Measurements from ENCODE around the gene ABCC4. TPM values are rescaled to one million over a fixed set of nuclear protein-coding genes. Genes with fewer than 3 reads are reported as not detected.
"Not testable (repeated sequence)": the region's sequence is repeated elsewhere in the genome, so short reads cannot be mapped to it uniquely, and the experiment has no call there.

Gene ABCC4
- total RNA-seq, 5 donors from 2014 or later (not counting 1 experiment from before 2014, with no cell fraction given), result 8.9 to 12.5 (median 9.5) TPM

- ATAC-seq (replicated peaks in 1 of 4), result no peak
- no peak overlapping the region for H3K27ac ChIP-seq (ENCODE audit: low read length)
- H3K4me1 ChIP-seq (ENCODE audit: control insufficient read depth in 1 of 2, extremely low read depth in 1 of 2, insufficient read depth in 2 of 2, low read length in 2 of 2), result no peaks in the 10 kb centered on the region
- ChIA-PET CTCF (interaction anchor here in 1 of 2 donors (0.9 kb wide), 1 partner anchor 15 kb away, joined by 3 read pairs; no protein-coding TSS in a partner anchor), POLR2A (no interaction called here)
- H3K4me1 Mint-ChIP-seq, result peaks cover 2 to 13% (median 4%) of the 10 kb centered on the region in 3 donors
- no peaks in the 10 kb centered on the region for H3K9me3 Mint-ChIP-seq
- no peak overlapping the region for H3K4me3 ChIP-seq (ENCODE audit: control insufficient read depth in 1 of 2, extremely low read depth in 1 of 2, low read length in 1 of 2)
- H3K36me3 Mint-ChIP-seq, result peaks cover 17% of the 10 kb centered on the region
- H3K4me3 Mint-ChIP-seq, result no peak overlapping the region
- H3K27me3 Mint-ChIP-seq, result no peaks in the 10 kb centered on the region
- no peak for DNase-seq
- H3K9me3 ChIP-seq, result no peaks in the 10 kb centered on the region
- 94% methylated on average over 7 of the region's 9 CpGs for WGBS (ENCODE audit: insufficient coverage)
- H3K27me3 ChIP-seq (replicated peaks in 1 of 2; ENCODE audit: control insufficient read depth in 2 of 2, extremely low read depth in 1 of 2, insufficient read depth in 2 of 2, low read length in 1 of 2), result no peaks in the 10 kb centered on the region
- H3K36me3 ChIP-seq (ENCODE audit: control insufficient read depth in 2 of 2, extremely low read depth in 1 of 2, insufficient read depth in 1 of 2, low read length in 1 of 2), result no peaks in the 10 kb centered on the region
- H3K27ac Mint-ChIP-seq, result no peak overlapping the region
Observed at GRCh38 chr13:95292622-95293021, 8.6 kb downstream of the ABCC4 start.

DNA sequence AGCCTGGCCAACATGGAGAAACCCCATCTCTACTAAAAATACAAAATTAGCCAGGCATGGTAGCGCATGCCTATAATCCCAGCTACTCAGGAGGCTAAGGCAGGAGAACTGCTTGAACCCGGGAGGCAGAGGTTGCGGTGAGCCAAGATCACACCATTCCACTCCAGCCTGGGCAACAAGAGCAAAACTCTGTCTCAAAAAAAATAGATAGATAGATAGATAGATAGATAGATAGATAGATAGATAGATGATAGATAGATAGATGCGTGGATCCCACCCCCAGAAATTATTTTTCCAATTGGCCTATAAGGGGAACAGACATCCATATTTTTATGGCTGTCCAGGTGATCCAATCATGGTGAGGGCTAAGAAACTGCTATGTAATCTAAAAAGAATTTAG, 11.3 kb downstream of the ABCC4 start:
- H3K4me1 ChIP-seq (ENCODE audit: control insufficient read depth in 1 of 2, extremely low read depth in 1 of 2, insufficient read depth in 2 of 2, low read length in 2 of 2); DNase-seq; H3K4me3 ChIP-seq (ENCODE audit: control insufficient read depth in 1 of 2, extremely low read depth in 1 of 2, low read length in 1 of 2); H3K9me3 ChIP-seq; ATAC-seq (replicated peaks in 1 of 4); H3K27ac Mint-ChIP-seq; H3K4me1 Mint-ChIP-seq; POLR2A ChIA-PET; H3K9me3 Mint-ChIP-seq; H3K27ac ChIP-seq (ENCODE audit: low read length); H3K27me3 ChIP-seq (replicated peaks in 1 of 2; ENCODE audit: control insufficient read depth in 2 of 2, extremely low read depth in 1 of 2, insufficient read depth in 2 of 2, low read length in 1 of 2); H3K36me3 ChIP-seq (ENCODE audit: control insufficient read depth in 2 of 2, extremely low read depth in 1 of 2, insufficient read depth in 1 of 2, low read length in 1 of 2); H3K4me3 Mint-ChIP-seq; CTCF ChIA-PET; H3K27me3 Mint-ChIP-seq: not testable (repeated sequence)
- WGBS (ENCODE audit: insufficient coverage), result no CpG with 5 or more reads among the region's 4 CpGs
- H3K36me3 Mint-ChIP-seq, result peaks cover 18% of the 10 kb centered on the region

- H3K4me3 ChIP-seq (ENCODE audit: control insufficient read depth in 1 of 2, extremely low read depth in 1 of 2, low read length in 1 of 2), result no peak overlapping the region
- Mint-ChIP-seq H3K4me3 (no peak overlapping the region), H3K27me3 (no peaks in the 10 kb centered on the region), H3K9me3 (no peaks in the 10 kb centered on the region), H3K27ac (no peak overlapping the region), H3K4me1 (peaks cover 2 to 4% (median 2%) of the 10 kb centered on the region in 3 donors), H3K36me3 (peaks cover 18% of the 10 kb centered on the region)
- H3K27me3 ChIP-seq (replicated peaks in 1 of 2; ENCODE audit: control insufficient read depth in 2 of 2, extremely low read depth in 1 of 2, insufficient read depth in 2 of 2, low read length in 1 of 2), result no peaks in the 10 kb centered on the region
- no CpG with 5 or more reads among the region's 4 CpGs for WGBS (ENCODE audit: insufficient coverage)
- POLR2A ChIA-PET, result interaction anchor here in 1 of 2 donors (0.5 kb wide), 1 partner anchor 106 kb away, joined by 4 read pairs; no protein-coding TSS in a partner anchor
- CTCF ChIA-PET, result no interaction called here
- no peak for DNase-seq
- no peaks in the 10 kb centered on the region for H3K9me3 ChIP-seq
- no peak overlapping the region for H3K27ac ChIP-seq (ENCODE audit: low read length)
- no peaks in the 10 kb centered on the region for H3K36me3 ChIP-seq (ENCODE audit: control insufficient read depth in 2 of 2, extremely low read depth in 1 of 2, insufficient read depth in 1 of 2, low read length in 1 of 2)
- ATAC-seq (replicated peaks in 1 of 4), result no peak
- no peaks in the 10 kb centered on the region for H3K4me1 ChIP-seq (ENCODE audit: control insufficient read depth in 1 of 2, extremely low read depth in 1 of 2, insufficient read depth in 2 of 2, low read length in 2 of 2)
Observed at GRCh38 chr13:95289020-95289444, 12.2 kb downstream of the ABCC4 start.

DNA sequence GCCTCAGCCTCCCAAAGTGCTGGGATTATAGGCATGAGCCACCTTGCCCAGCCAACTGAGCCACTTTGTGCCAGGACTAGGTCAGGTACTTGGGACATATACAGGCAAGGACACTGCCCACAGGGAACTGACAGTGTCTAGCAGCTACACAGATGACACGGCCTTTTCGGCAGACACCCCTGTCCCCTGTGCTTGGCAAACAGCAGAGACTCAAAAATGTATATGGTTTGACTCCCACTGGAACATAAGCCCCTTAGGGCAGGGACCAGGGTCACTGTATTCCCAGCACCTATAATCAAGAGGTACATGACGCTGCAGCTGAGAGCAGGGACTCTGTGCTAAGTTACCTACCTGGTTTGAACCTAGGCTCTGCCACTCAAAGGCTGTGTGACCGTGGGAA, 16.8 kb downstream of the ABCC4 start:
- no peaks in the 10 kb centered on the region for H3K9me3 ChIP-seq
- no peak overlapping the region for H3K27ac Mint-ChIP-seq
- no peaks in the 10 kb centered on the region for H3K36me3 ChIP-seq (ENCODE audit: control insufficient read depth in 2 of 2, extremely low read depth in 1 of 2, insufficient read depth in 1 of 2, low read length in 1 of 2)
- H3K4me3 Mint-ChIP-seq, result no peak overlapping the region
- no peak overlapping the region for H3K4me3 ChIP-seq (ENCODE audit: control insufficient read depth in 1 of 2, extremely low read depth in 1 of 2, low read length in 1 of 2)
- DNase-seq, result no peak
- no peak for ATAC-seq (replicated peaks in 1 of 4)
- peaks cover 0 to 3% (median 3%) of the 10 kb centered on the region in 3 donors for H3K4me1 Mint-ChIP-seq
- POLR2A ChIA-PET, result no interaction called here
- H3K4me1 ChIP-seq (ENCODE audit: control insufficient read depth in 1 of 2, extremely low read depth in 1 of 2, insufficient read depth in 2 of 2, low read length in 2 of 2), result no peaks in the 10 kb centered on the region
- H3K27me3 ChIP-seq (replicated peaks in 1 of 2; ENCODE audit: control insufficient read depth in 2 of 2, extremely low read depth in 1 of 2, insufficient read depth in 2 of 2, low read length in 1 of 2), result no peaks in the 10 kb centered on the region
- CTCF ChIA-PET, result no interaction called here
- no peaks in the 10 kb centered on the region for H3K9me3 Mint-ChIP-seq
- WGBS (ENCODE audit: insufficient coverage), result 90% methylated on average over 3 of the region's 4 CpGs
- H3K36me3 Mint-ChIP-seq, result peaks cover 6% of the 10 kb centered on the region
- H3K27ac ChIP-seq (ENCODE audit: low read length), result no peak overlapping the region
- H3K27me3 Mint-ChIP-seq, result no peaks in the 10 kb centered on the region

- H3K4me1 Mint-ChIP-seq, result peaks cover 3 to 8% (median 7%) of the 10 kb centered on the region in 3 donors
Observed at GRCh38 chr13:95279016-95279415, 22.2 kb downstream of the ABCC4 start.

DNA sequence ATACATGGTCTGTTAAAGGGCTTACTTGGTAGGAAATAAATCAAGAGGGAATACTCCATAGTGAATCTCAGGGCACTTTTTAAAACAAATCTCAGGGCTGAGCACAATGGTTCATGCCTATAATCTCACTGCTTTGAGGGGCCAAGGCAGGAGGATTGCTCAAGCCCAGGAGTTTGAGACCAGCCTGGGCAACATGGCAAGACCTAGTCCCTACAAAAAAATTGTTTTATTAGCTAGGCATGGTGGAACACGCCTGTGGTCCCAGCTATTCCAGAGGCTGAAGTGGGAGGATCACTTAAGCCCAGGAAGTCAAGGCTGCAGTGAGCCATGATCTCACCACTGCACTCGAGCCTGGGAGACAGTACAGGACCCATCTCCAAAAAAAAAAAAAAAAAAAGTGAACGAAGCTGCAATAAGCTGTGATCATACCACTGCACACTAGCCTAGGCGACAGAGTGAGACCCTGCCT, 25.2 kb downstream of the ABCC4 start:
- ChIA-PET POLR2A (no interaction called here), CTCF (interaction anchor here (0.6 to 0.7 kb wide), 3 partner anchors 44 to 1455 kb away, joined by 3 to 6 read pairs (median 3); no protein-coding TSS in a partner anchor)
- DNase-seq (no peak), ATAC-seq (replicated peaks in 1 of 4) (no peak)
- H3K4me1 ChIP-seq (ENCODE audit: control insufficient read depth in 1 of 2, extremely low read depth in 1 of 2, insufficient read depth in 2 of 2, low read length in 2 of 2), result no peaks in the 10 kb centered on the region
- H3K9me3 ChIP-seq, result no peaks in the 10 kb centered on the region
- peaks cover 7% of the 10 kb centered on the region for H3K36me3 Mint-ChIP-seq
- no peaks in the 10 kb centered on the region for H3K27me3 Mint-ChIP-seq
- peaks cover 0 to 8% (median 8%) of the 10 kb centered on the region in 3 donors for H3K4me1 Mint-ChIP-seq
- H3K4me3 Mint-ChIP-seq, result no peak overlapping the region
- no peak overlapping the region for H3K27ac ChIP-seq (ENCODE audit: low read length)
- no peaks in the 10 kb centered on the region for H3K9me3 Mint-ChIP-seq
- 100% methylated on average over 2 of the region's 4 CpGs for whole genome bisulfite sequencing (ENCODE audit: insufficient coverage)
- H3K36me3 ChIP-seq (ENCODE audit: control insufficient read depth in 2 of 2, extremely low read depth in 1 of 2, insufficient read depth in 1 of 2, low read length in 1 of 2), result no peaks in the 10 kb centered on the region
- H3K27me3 ChIP-seq (replicated peaks in 1 of 2; ENCODE audit: control insufficient read depth in 2 of 2, extremely low read depth in 1 of 2, insufficient read depth in 2 of 2, low read length in 1 of 2), result no peaks in the 10 kb centered on the region
- H3K27ac Mint-ChIP-seq, result no peak overlapping the region
- no peak overlapping the region for H3K4me3 ChIP-seq (ENCODE audit: control insufficient read depth in 1 of 2, extremely low read depth in 1 of 2, low read length in 1 of 2)

More at GRCh38 chr13:95279016-95279415, 22.2 kb downstream of the ABCC4 start:
- H3K27me3 Mint-ChIP-seq, result no peaks in the 10 kb centered on the region
- peaks cover 4% of the 10 kb centered on the region for H3K36me3 Mint-ChIP-seq
- H3K4me3 Mint-ChIP-seq, result no peak overlapping the region
- Histone ChIP-seq H3K4me3 (ENCODE audit: control insufficient read depth in 1 of 2, extremely low read depth in 1 of 2, low read length in 1 of 2) (no peak overlapping the region), H3K27ac (ENCODE audit: low read length) (no peak overlapping the region), H3K27me3 (replicated peaks in 1 of 2; ENCODE audit: control insufficient read depth in 2 of 2, extremely low read depth in 1 of 2, insufficient read depth in 2 of 2, low read length in 1 of 2) (no peaks in the 10 kb centered on the region), H3K9me3 (no peaks in the 10 kb centered on the region), H3K36me3 (ENCODE audit: control insufficient read depth in 2 of 2, extremely low read depth in 1 of 2, insufficient read depth in 1 of 2, low read length in 1 of 2) (no peaks in the 10 kb centered on the region), H3K4me1 (ENCODE audit: control insufficient read depth in 1 of 2, extremely low read depth in 1 of 2, insufficient read depth in 2 of 2, low read length in 2 of 2) (no peaks in the 10 kb centered on the region)
- ChIA-PET POLR2A (no interaction called here), CTCF (interaction anchor here in 1 of 2 donors (0.6 kb wide), 1 partner anchor 30 kb away, joined by 3 read pairs; no protein-coding TSS in a partner anchor)
- no peaks in the 10 kb centered on the region for H3K9me3 Mint-ChIP-seq
- DNase-seq (no peak), ATAC-seq (replicated peaks in 1 of 4) (no peak)
- WGBS (ENCODE audit: insufficient coverage), result no CpG with 5 or more reads among the region's 3 CpGs
- H3K27ac Mint-ChIP-seq, result no peak overlapping the region

Measured in T-cell (primary cell).